Measurements from ENCODE around the gene PPP1R3E. TPM values are rescaled to one million over a fixed set of nuclear protein-coding genes. Genes with fewer than 3 reads are reported as not detected.

PPP1R3E gene
- total RNA-seq, 2 experiments from 2014 or later: 43.9 to 47.9 TPM

DNA sequence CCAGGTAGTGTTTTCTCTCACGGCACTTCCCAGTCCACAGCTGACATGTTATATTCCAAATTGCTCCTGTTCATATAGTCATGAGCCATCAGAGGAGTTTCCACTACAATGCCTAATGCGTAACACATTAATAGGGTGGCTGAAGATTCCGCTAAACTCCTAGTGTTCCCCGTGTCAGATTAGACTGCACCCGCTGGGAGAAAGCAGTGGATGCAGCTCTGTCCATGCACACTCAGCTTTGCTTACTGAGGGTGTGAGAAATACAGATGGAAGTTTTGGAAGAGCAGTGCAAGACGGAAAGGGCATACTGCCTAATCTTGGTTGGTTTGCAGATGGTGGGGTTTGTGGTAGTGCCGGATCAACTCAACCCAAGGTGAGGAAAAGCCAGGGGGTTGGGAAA lies 5.6 kb downstream of the PPP1R3E start:
- TF ChIP-seq, protein P1, sequence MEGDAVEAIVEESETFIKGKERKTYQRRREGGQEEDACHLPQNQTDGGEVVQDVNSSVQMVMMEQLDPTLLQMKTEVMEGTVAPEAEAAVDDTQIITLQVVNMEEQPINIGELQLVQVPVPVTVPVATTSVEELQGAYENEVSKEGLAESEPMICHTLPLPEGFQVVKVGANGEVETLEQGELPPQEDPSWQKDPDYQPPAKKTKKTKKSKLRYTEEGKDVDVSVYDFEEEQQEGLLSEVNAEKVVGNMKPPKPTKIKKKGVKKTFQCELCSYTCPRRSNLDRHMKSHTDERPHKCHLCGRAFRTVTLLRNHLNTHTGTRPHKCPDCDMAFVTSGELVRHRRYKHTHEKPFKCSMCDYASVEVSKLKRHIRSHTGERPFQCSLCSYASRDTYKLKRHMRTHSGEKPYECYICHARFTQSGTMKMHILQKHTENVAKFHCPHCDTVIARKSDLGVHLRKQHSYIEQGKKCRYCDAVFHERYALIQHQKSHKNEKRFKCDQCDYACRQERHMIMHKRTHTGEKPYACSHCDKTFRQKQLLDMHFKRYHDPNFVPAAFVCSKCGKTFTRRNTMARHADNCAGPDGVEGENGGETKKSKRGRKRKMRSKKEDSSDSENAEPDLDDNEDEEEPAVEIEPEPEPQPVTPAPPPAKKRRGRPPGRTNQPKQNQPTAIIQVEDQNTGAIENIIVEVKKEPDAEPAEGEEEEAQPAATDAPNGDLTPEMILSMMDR (IDR thresholded peaks at IDR 0.05): no peak

DNA sequence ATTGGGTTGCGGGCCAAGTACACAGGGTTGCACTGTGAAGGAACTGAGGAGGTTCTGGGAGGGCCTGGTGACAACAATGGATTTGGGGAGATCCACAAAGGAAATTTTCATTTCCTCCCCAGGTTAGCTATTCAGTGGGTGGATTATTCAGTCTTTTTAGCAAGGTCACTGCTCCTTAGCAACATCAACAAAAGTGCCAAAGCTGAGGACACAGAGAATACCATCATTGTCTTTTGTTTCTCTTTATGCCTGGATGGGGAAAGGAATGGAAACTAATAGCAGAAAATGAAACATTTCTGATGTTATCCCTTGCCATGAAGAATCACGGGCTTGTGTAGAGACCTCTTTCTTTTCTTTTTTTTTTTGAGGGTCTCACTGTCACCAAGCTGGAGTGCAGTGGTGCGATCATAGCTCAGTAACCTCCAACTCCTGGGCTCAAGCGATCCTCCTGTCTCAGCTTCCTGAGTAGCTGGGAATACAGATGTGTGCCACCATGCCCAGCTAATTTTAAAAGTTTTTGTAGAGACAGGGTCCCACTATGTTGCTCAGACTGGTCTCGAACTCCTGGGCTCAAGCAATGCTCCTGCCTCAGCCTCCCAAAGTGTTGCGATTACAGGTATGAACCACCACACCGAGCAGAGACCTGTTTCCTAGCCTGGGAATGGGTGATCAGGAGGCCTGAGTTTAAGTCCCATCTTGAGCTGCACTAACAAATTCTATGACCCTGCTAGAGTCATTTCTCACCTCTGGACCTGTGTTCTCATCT lies 6.5 kb downstream of the PPP1R3E start:
- no peak overlapping the region for H3K27ac Mint-ChIP-seq
- intact Hi-C loops (cut with micrococcal nuclease): loop anchor here (5.0 kb wide), 1 partner anchor 174 kb away; no protein-coding TSS in a partner anchor

More for the DNA sequence above, 5.6 kb downstream of the PPP1R3E start:
- H3K4me1 Mint-ChIP-seq (ENCODE audit: low read depth): peaks cover 23% of the 10 kb centered on the region
- peaks cover 36% of the 10 kb centered on the region for H3K36me3 Mint-ChIP-seq (ENCODE audit: low read depth)
- H3K4me3 Mint-ChIP-seq: no peak overlapping the region
- POLR2A ChIA-PET: interaction anchor here (0.8 to 1.7 kb wide), 5 partner anchors 12 to 39 kb away, joined by 3 to 7 read pairs (median 4); partner anchors contain the start of gene PABPN1
- ATAC-seq (no peak), DNase-seq (no peak)
- CTCF ChIA-PET: interaction anchor here (1.0 to 3.5 kb wide), 5 partner anchors 10 to 176 kb away, joined by 3 to 18 read pairs (median 8); partner anchors contain the start of genes HOMEZ and PABPN1
- H3K27me3 Mint-ChIP-seq: no peaks in the 10 kb centered on the region
- no peaks in the 10 kb centered on the region for H3K9me3 Mint-ChIP-seq
- intact Hi-C loops (cut with micrococcal nuclease): loop anchor here (5.0 kb wide), 1 partner anchor 175 kb away; no protein-coding TSS in a partner anchor
- no peak overlapping the region for H3K27ac Mint-ChIP-seq

DNA sequence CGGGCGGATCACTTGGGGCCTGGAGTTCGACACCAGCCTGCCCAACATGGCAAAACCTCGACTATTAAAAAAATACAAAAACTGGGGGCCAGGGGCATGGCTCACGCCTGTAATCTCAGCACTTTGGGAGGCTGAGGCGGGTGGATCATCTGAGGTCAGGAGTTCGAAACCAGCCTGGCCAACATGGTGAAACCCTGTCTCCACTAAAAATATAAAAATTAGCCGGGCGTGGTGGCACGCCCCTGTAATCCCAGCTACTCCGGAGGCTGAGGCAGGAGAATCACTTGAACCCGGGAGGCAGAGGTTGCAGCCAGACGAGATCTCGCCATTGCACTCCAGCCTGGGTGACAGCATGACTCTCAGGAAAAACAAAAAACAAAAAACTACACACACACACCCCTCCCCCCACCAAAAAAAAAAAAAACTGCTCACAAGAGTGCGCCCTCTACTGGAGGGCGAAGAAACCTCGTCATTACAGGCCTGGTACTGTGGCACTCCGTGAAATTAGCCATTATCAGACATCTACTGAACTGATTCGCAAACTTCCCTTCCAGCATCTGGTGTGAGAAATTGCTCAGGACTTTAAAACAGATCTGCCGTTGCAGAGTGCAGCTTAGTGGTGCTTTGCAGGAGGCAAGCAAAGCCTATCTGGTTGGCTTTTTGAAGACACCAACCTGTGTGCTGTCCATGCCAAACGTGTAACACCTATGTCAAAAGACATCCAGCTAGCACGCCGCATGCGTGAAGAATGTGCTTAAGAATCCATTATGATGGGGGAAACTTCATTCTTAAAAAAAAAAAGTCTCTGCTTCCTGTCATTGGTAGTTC lies 7.7 kb downstream of the PPP1R3E start:
- no peak overlapping the region for H3K4me3 Mint-ChIP-seq
- CTCF ChIA-PET: interaction anchor here (0.6 to 3.5 kb wide), 25 partner anchors 8 to 226 kb away, joined by 3 to 18 read pairs (median 4); partner anchors contain the start of genes CMTM5, HOMEZ, PABPN1 and RNF212B
- no peaks in the 10 kb centered on the region for H3K9me3 Mint-ChIP-seq
- peak; percentile 94 for ATAC-seq
- H3K27ac Mint-ChIP-seq: peak overlapping the region; percentile 0
- POLR2A ChIA-PET: interaction anchor here (1.0 to 2.6 kb wide), 2 partner anchors 12 to 27 kb away, joined by 4 to 9 read pairs; partner anchors contain the start of gene PABPN1
- H3K36me3 Mint-ChIP-seq (ENCODE audit: low read depth): peaks cover 24% of the 10 kb centered on the region
- intact Hi-C loops (cut with micrococcal nuclease): loop anchor here (2.0 to 5.0 kb wide), 2 partner anchors 30 to 173 kb away; no protein-coding TSS in a partner anchor
- TF ChIP-seq, protein P1 (IDR thresholded peaks at IDR 0.05): peak; percentile 83
- no peaks in the 10 kb centered on the region for H3K27me3 Mint-ChIP-seq
- DNase-seq: peak; percentile 68
- H3K4me1 Mint-ChIP-seq (ENCODE audit: low read depth): peaks cover 19% of the 10 kb centered on the region

More for the DNA sequence above, 6.5 kb downstream of the PPP1R3E start:
- ATAC-seq (no peak), DNase-seq (no peak)
- H3K9me3 Mint-ChIP-seq: no peaks in the 10 kb centered on the region
- ChIA-PET POLR2A (interaction anchor here (1.0 to 1.7 kb wide), 3 partner anchors 10 to 27 kb away, joined by 3 to 6 read pairs (median 4); partner anchors contain the start of genes HOMEZ and PABPN1), CTCF (interaction anchor here (1.0 to 3.5 kb wide), 9 partner anchors 9 to 227 kb away, joined by 3 to 18 read pairs (median 6); partner anchors contain the start of genes HOMEZ and PABPN1)
- peaks cover 23% of the 10 kb centered on the region for H3K4me1 Mint-ChIP-seq (ENCODE audit: low read depth)
- no peak overlapping the region for H3K4me3 Mint-ChIP-seq
- H3K27me3 Mint-ChIP-seq: no peaks in the 10 kb centered on the region
- TF ChIP-seq, protein P1 (IDR thresholded peaks at IDR 0.05): no peak
- peaks cover 34% of the 10 kb centered on the region for H3K36me3 Mint-ChIP-seq (ENCODE audit: low read depth)

DNA sequence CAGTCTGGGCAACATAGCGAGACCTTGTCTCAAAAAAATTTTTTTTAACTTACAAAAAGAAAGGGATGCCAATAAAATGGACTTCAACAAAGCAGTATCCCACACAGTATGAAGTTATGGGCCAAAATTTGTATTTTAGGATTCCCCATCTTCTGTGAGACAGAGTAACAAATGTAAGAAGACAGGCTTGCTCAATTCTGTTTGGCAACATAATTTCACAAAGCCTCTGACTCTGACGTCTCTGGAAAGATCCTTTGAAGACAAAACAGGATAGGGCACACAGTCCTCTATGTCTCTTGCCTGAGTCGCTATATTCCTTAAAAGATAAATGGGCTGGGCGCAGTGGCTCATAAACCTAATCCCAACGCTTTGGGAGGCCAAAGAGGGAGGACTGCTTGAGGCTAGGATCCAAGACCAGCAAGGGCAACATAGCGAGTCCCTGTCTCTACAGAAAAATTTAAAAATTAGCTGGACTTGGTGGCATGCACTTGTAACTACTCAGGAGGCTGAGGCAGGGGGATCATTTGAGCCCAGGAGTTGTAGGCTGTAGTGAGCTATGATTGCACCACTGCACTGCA lies 15.7 kb downstream of the PPP1R3E start:
- intact Hi-C loops (cut with micrococcal nuclease): loop anchor here (5.0 kb wide), 1 partner anchor 35 kb away; the partner anchor contains the start of gene PABPN1
- TF ChIP-seq, protein P1 (IDR thresholded peaks at IDR 0.05): no peak
- H3K36me3 Mint-ChIP-seq (ENCODE audit: low read depth): peaks cover 11% of the 10 kb centered on the region
- no peaks in the 10 kb centered on the region for H3K27me3 Mint-ChIP-seq
- POLR2A ChIA-PET: interaction anchor here (0.9 to 3.7 kb wide), 7 partner anchors 9 to 280 kb away, joined by 3 to 32 read pairs (median 3); partner anchors contain the start of genes PABPN1 and PPP1R3E
- H3K4me3 Mint-ChIP-seq: peak overlapping the region; percentile 95
- CTCF ChIA-PET: interaction anchor here (0.9 to 2.6 kb wide), 10 partner anchors 10 to 218 kb away, joined by 3 to 18 read pairs (median 4); partner anchors contain the start of gene PABPN1
- peaks cover 25% of the 10 kb centered on the region for H3K4me1 Mint-ChIP-seq (ENCODE audit: low read depth)
- ATAC-seq: no peak
- peak overlapping the region; percentile 93 for H3K27ac Mint-ChIP-seq
- no peaks in the 10 kb centered on the region for H3K9me3 Mint-ChIP-seq
- no peak for DNase-seq

Data from activated CD8-positive, alpha-beta T cell treated with anti-CD3 and anti-CD28 coated beads for 36 hours (primary cell).